IMR-90 (cell line): ENCODE measurements around the gene KAT6B. TPM values are rescaled to one million over a fixed set of nuclear protein-coding genes. Genes with fewer than 3 reads are reported as not detected.
A peak's percentile ranks its signal among the peaks of the same experiment; 100 is the strongest.

Source experiments
- ATAC-seq: fragments of 200-7000 bp; cut with Tn5 transposase; 2 replicates; pipeline ENCODE4 v1.9.1; 2020; ENCODE audit warnings: low read depth, mild to moderate bottlenecking, moderate library complexity
- BruUV-seq: library from RNA; stranded (reverse); fragments of 400-500 nt; replicated peaks from 2 replicates; lab custom pipeline; 2021; lab: Mats Ljungman, UMichigan
- CTCF ChIA-PET: fragments of 300-600 bp; formaldehyde crosslinking; extraction: SDS; loops from one replicate; lab custom pipeline; 2021; ENCODE audit warnings: antibody characterized with exemption; lab: Yijun Ruan, JAX
- POLR2A ChIA-PET: fragments of 300-600 bp; sonication (Branson Sonifier 250); formaldehyde crosslinking; loops from one replicate; lab custom pipeline; 2022; ENCODE audit warnings: antibody characterized with exemption; ENCODE audit not compliant: unreplicated experiment; lab: Charles Lee
- DNase-seq: peaks from one replicate; pipeline ENCODE4 v3.0.0; 2013
- H2AFZ ChIP-seq: replicated peaks from 2 replicates; pipeline ENCODE3; 2013; ENCODE audit warnings: low read length, mild to moderate bottlenecking; ENCODE audit not compliant: poor library complexity
- H2AK5ac ChIP-seq: 2 replicates; pipeline ENCODE4 v1.6.1; 2013; ENCODE audit warnings: low read depth, low read length, inconsistent platforms
- H2AK9ac ChIP-seq: replicated peaks from 2 replicates; pipeline ENCODE3; 2013; ENCODE audit warnings: mild to moderate bottlenecking, low read depth, low read length, moderate library complexity; ENCODE audit not compliant: poor library complexity
- H2BK120ac ChIP-seq: 2 replicates; pipeline ENCODE4 v1.6.1; 2013; ENCODE audit warnings: low read depth, low read length, inconsistent platforms
- H2BK15ac ChIP-seq: 3 replicates; pipeline ENCODE4 v1.6.1; 2013; ENCODE audit warnings: low read depth, low read length, inconsistent platforms
- H2BK20ac ChIP-seq: 2 replicates; pipeline ENCODE4 v1.6.1; 2013; ENCODE audit warnings: low read depth, mild to moderate bottlenecking, inconsistent platforms, low read length, moderate library complexity
- H2BK5ac ChIP-seq: 2 replicates; pipeline ENCODE4 v1.6.1; 2013; ENCODE audit warnings: mild to moderate bottlenecking, low read depth, low read length, inconsistent platforms; ENCODE audit not compliant: poor library complexity, severe bottlenecking
- H3K14ac ChIP-seq: replicated peaks from 2 replicates; pipeline ENCODE4 v1.6.1; 2013; ENCODE audit warnings: low read depth, low read length, inconsistent platforms
- H3K18ac ChIP-seq: 2 replicates; pipeline ENCODE4 v1.6.1; 2013; ENCODE audit warnings: low read depth, low read length, control low read depth
- H3K23ac ChIP-seq: 2 replicates; pipeline ENCODE4 v1.6.1; 2013; ENCODE audit warnings: low read depth, low read length, inconsistent platforms
- H3K27ac ChIP-seq: 2 replicates; pipeline ENCODE4 v1.5.1; 2013; ENCODE audit warnings: mild to moderate bottlenecking, control low read depth, low read length; ENCODE audit not compliant: insufficient read depth
- H3K27me3 ChIP-seq: 2 replicates; pipeline ENCODE4 v1.6.1; 2013; ENCODE audit warnings: low read length; ENCODE audit not compliant: control insufficient read depth, insufficient read depth
- H3K36me3 ChIP-seq: 2 replicates; pipeline ENCODE4 v1.6.1; 2013; ENCODE audit warnings: low read length, mixed read lengths; ENCODE audit not compliant: control insufficient read depth, insufficient read depth
- H3K4ac ChIP-seq: 2 replicates; pipeline ENCODE4 v1.6.1; 2013; ENCODE audit warnings: low read depth, low read length, inconsistent platforms
- H3K4me1 ChIP-seq: 2 replicates; pipeline ENCODE4 v1.6.1; 2013; ENCODE audit warnings: low read length, mixed read lengths; ENCODE audit not compliant: control insufficient read depth, insufficient read depth
- H3K4me2 ChIP-seq: 2 replicates; pipeline ENCODE4 v1.6.1; 2013; ENCODE audit warnings: low read depth, mild to moderate bottlenecking, control low read depth, low read length, moderate library complexity
- H3K4me3 ChIP-seq: 2 replicates; pipeline ENCODE4 v1.5.1; 2013; ENCODE audit warnings: low read depth, mild to moderate bottlenecking, control low read depth, low read length, moderate library complexity; ENCODE audit not compliant: insufficient read depth
- H3K56ac ChIP-seq: 2 replicates; pipeline ENCODE4 v1.6.1; 2013; ENCODE audit warnings: low read length, inconsistent platforms; ENCODE audit not compliant: insufficient read depth; ENCODE audit errors: extremely low read depth
- H3K79me1 ChIP-seq, 2 experiments: 2 replicates each; pipeline ENCODE4 v1.6.1; 2013; ENCODE audit warnings: low read length in 2 of 2, inconsistent platforms in 1 of 2, low read depth in 1 of 2
- H3K9ac ChIP-seq: 2 replicates; pipeline ENCODE4 v1.6.1; 2013; ENCODE audit warnings: low read depth, low read length, control low read depth
- H3K9me1 ChIP-seq: 2 replicates; pipeline ENCODE4 v1.6.1; 2013; ENCODE audit warnings: low read length, inconsistent platforms; ENCODE audit not compliant: insufficient read depth
- H3K9me3 ChIP-seq: 2 replicates; pipeline ENCODE4 v1.6.1; 2013; ENCODE audit warnings: low read length; ENCODE audit not compliant: control insufficient read depth, insufficient read depth
- H4K20me1 ChIP-seq: 2 replicates; pipeline ENCODE4 v1.6.1; 2013; ENCODE audit warnings: low read length, inconsistent platforms; ENCODE audit not compliant: insufficient read depth
- H4K5ac ChIP-seq: 2 replicates; pipeline ENCODE4 v1.6.1; 2013; ENCODE audit warnings: mild to moderate bottlenecking, low read depth, low read length, control low read depth
- H4K8ac ChIP-seq, 2 experiments: 2 replicates each; pipeline ENCODE4 v1.6.1; 2013; ENCODE audit warnings: low read depth in 2 of 2, low read length in 2 of 2, control low read depth in 1 of 2, inconsistent platforms in 1 of 2
- H4K91ac ChIP-seq: 2 replicates; pipeline ENCODE4 v1.6.1; 2013; ENCODE audit warnings: low read depth, low read length, inconsistent platforms; ENCODE audit not compliant: insufficient read depth
- BHLHE40 ChIP-seq: fragments of 150-350 bp; IDR thresholded peaks from 2 replicates; pipeline ENCODE4 v1.6.1; 2016; ENCODE audit warnings: mild to moderate bottlenecking, low read depth, low read length
- CHD1 ChIP-seq: IDR thresholded peaks from 2 replicates; pipeline ENCODE4 v1.6.1; 2012; ENCODE audit warnings: low read depth, low read length, improper control_type of control experiment
- FOS ChIP-seq: fragments of 150-350 bp; IDR thresholded peaks from 2 replicates; pipeline ENCODE4 v1.6.1; 2016; ENCODE audit warnings: low read depth, low read length
- MAFK ChIP-seq: IDR thresholded peaks from 2 replicates; pipeline ENCODE4 v1.6.1; 2012; ENCODE audit warnings: low read depth, low read length, improper control_type of control experiment
- MAZ ChIP-seq: IDR thresholded peaks from 2 replicates; pipeline ENCODE4 v1.6.1; 2012; ENCODE audit warnings: low read depth, mild to moderate bottlenecking, low read length, improper control_type of control experiment, moderate library complexity, borderline replicate concordance
- MXI1 ChIP-seq: IDR thresholded peaks from 2 replicates; pipeline ENCODE4 v1.6.1; 2012; ENCODE audit warnings: low read depth, mild to moderate bottlenecking, low read length, moderate library complexity, borderline replicate concordance
- NFE2L2 ChIP-seq: fragments of 150-350 bp; IDR thresholded peaks from 2 replicates; pipeline ENCODE4 v1.6.1; 2016; ENCODE audit warnings: low read depth, mild to moderate bottlenecking, low read length
- POLR2A ChIP-seq: IDR thresholded peaks from 2 replicates; pipeline ENCODE4 v1.6.1; 2012; ENCODE audit warnings: mild to moderate bottlenecking, low read depth, low read length
- RAD21 ChIP-seq: IDR thresholded peaks from 2 replicates; pipeline ENCODE4 v1.6.1; 2012; ENCODE audit warnings: low read length, improper control_type of control experiment
- RCOR1 ChIP-seq: IDR thresholded peaks from 2 replicates; pipeline ENCODE4 v1.6.1; 2012; ENCODE audit warnings: mild to moderate bottlenecking, low read length, improper control_type of control experiment; ENCODE audit not compliant: insufficient replicate concordance
- SMC3 ChIP-seq: fragments of 150-350 bp; IDR thresholded peaks from 2 replicates; pipeline ENCODE4 v1.6.1; 2016; ENCODE audit warnings: low read depth, mild to moderate bottlenecking, antibody characterized with exemption, low read length, moderate library complexity
- WGBS, 2 experiments: methylation state at CpG; one replicate each; pipeline versions ENCODE4 v1.1.5 to v1.1.7; 2013; ENCODE audit warnings: missing lambda C conversion rate in 2 of 2; ENCODE audit not compliant: insufficient read length in 1 of 2; ENCODE audit errors: extremely low coverage in 2 of 2; 5-methylcytosine and 5-hydroxymethylcytosine counted together
- dilution Hi-C: fragments of 300-500 bp; cut with HindIII; formaldehyde crosslinking; loops from one replicate; pipeline ENCODE4 v1.14.3; 2018; ENCODE audit warnings: low sequenced_read_pairs; ENCODE audit not compliant: unreplicated experiment
- in situ Hi-C: fragments of 300-500 bp; cut with MboI; formaldehyde crosslinking; loops from 3 replicates; pipeline ENCODE4 v1.14.3; 2019; ENCODE audit warnings: low sequenced_read_pairs, inconsistent platforms, mixed read lengths
- intact Hi-C: fragments of 100-400 bp; cut with micrococcal nuclease; formaldehyde crosslinking; loops from 2 replicates; pipeline ENCODE4 v1.10.0; 2022
- polyA plus RNA-seq, 3 experiments: library from polyadenylated mRNA; depleted of rRNA; stranded (reverse); fragments of >200 nt; gene quantifications; 2 replicates each; pipeline ENCODE4 v1.2.3, GENCODE V29; 2012; ENCODE audit warnings: low replicate concordance in 1 of 3
- total RNA-seq: library from RNA; depleted of rRNA; stranded (reverse); fragments of >200 nt; gene quantifications from 2 replicates; pipeline ENCODE4 v1.2.3, GENCODE V29; 2012
- TF ChIP-seq, protein P1 (sequence below): fragments of 150-350 bp; IDR thresholded peaks from 2 replicates; pipeline ENCODE4 v1.6.1; 2017; ENCODE audit warnings: mild to moderate bottlenecking, antibody characterized with exemption, low read length, low read depth
- TF ChIP-seq, protein P2 (sequence below): fragments of 150-350 bp; IDR thresholded peaks from 2 replicates; pipeline ENCODE4 v1.6.1; 2016; ENCODE audit warnings: low read depth, mild to moderate bottlenecking, low read length, moderate library complexity, borderline replicate concordance

KAT6B gene
- total and polyA plus RNA-seq, 2 of the 4 experiments (the other 2 are of a cell fraction), result 8.8 to 28.1 TPM

DNA sequence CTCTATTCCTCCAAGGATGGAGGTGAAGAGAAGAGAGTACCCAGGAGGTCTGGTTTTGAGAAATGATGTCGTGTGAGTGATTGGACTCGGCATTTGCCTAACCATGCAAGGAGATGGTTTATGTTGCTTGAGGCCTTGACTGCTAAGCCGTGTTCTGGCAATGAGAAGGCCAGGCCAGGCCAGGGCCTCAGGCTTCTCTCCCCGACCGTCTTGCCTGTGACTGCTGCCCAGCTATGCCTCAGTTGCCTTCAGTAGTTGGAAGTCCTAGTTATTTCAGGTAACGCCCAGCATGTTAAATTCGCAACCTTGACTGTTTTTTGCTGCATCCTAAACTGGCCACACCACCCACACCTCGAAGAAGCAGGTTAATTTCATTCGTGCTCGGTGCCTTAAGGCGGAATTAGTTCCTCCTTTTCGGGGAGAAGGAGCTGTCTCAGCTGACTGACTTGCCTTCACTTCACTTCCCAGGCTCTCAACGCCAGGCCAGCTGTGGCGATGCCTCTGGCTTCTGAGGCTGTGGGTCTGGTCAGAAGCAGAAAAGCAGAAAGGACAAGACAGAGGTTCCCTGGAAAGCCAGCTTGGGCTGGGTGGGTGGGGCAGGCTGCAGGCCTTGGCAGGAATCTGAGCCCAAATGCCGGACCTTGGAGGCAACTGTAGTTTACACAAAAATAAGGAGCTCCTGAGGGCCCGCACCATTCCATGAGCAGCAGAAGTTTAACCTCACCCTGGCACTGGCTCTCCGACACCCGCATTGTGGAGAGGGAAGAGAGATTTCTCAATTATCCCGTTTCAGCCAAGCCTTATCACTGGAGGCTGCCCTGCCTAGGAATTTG is 223.1 kb downstream of the KAT6B start:
- H3K27me3 ChIP-seq, result no peaks in the 10 kb centered on the region
- intact Hi-C loops (no loop called here), in situ Hi-C loops (no loop called here), dilution Hi-C loops (no loop called here)
- H3K14ac ChIP-seq, result no peak overlapping the region
- no peak overlapping the region for H3K56ac ChIP-seq
- no TSS peak for BruUV-seq
- H3K9ac ChIP-seq, result no peak overlapping the region
- no peaks in the 10 kb centered on the region for H3K9me3 ChIP-seq
- TF ChIP-seq FOS (no peak), POLR2A (no peak), RAD21 (no peak), BHLHE40 (no peak), MAFK (no peak), MAZ (no peak), SMC3 (no peak), NFE2L2 (no peak), CHD1 (no peak), RCOR1 (no peak), MXI1 (no peak)
- TF ChIP-seq, protein P1, sequence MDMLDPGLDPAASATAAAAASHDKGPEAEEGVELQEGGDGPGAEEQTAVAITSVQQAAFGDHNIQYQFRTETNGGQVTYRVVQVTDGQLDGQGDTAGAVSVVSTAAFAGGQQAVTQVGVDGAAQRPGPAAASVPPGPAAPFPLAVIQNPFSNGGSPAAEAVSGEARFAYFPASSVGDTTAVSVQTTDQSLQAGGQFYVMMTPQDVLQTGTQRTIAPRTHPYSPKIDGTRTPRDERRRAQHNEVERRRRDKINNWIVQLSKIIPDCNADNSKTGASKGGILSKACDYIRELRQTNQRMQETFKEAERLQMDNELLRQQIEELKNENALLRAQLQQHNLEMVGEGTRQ, result no peak
- TF ChIP-seq, protein P2, sequence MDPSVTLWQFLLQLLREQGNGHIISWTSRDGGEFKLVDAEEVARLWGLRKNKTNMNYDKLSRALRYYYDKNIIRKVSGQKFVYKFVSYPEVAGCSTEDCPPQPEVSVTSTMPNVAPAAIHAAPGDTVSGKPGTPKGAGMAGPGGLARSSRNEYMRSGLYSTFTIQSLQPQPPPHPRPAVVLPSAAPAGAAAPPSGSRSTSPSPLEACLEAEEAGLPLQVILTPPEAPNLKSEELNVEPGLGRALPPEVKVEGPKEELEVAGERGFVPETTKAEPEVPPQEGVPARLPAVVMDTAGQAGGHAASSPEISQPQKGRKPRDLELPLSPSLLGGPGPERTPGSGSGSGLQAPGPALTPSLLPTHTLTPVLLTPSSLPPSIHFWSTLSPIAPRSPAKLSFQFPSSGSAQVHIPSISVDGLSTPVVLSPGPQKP, result no peak
- H4K91ac ChIP-seq, result no peak overlapping the region; the same call in 1 of the 2 replicates
- DNase-seq (no peak), ATAC-seq (no peak)
- H3K4me3 ChIP-seq, result no peak overlapping the region
- H3K23ac ChIP-seq, result no peak overlapping the region
- no peak overlapping the region for H2AK9ac ChIP-seq
- no peak overlapping the region for H3K18ac ChIP-seq
- peaks cover 4% of the 10 kb centered on the region; the same call in 1 of the 2 replicates for H3K4me1 ChIP-seq
- H4K8ac ChIP-seq, result no peak overlapping the region
- H2BK120ac ChIP-seq, result no peak overlapping the region
- no peaks in the 10 kb centered on the region for H3K9me1 ChIP-seq
- peak overlapping the region; percentile 1; the same call in 1 of the 2 replicates for H2BK20ac ChIP-seq
- H2AFZ ChIP-seq, result no peak overlapping the region
- no peaks in the 10 kb centered on the region for H3K36me3 ChIP-seq
- no peak overlapping the region for H4K5ac ChIP-seq
- CTCF ChIA-PET, result no interaction called here
- H2AK5ac ChIP-seq, result no peak overlapping the region
- H3K27ac ChIP-seq, result no peak overlapping the region
- no peak overlapping the region for H2BK5ac ChIP-seq
- POLR2A ChIA-PET, result no interaction called here
- no peaks in the 10 kb centered on the region for H4K20me1 ChIP-seq
- H2BK15ac ChIP-seq, result no peak overlapping the region
- H3K4me2 ChIP-seq, result no peak overlapping the region
- no peak overlapping the region; the same call in 1 of the 2 replicates for H3K4ac ChIP-seq
- 89% methylated on average over 3 of the region's 19 CpGs; no CpG with 5 or more reads in 1 of the 2 experiments for WGBS, 2 experiments
- H3K79me1 ChIP-seq, result no peaks in the 10 kb centered on the region
